ENCODE data around the gene OR52I2. TPM values are rescaled to one million over a fixed set of nuclear protein-coding genes. Genes with fewer than 3 reads are reported as not detected.

The OR52I2 gene
- total RNA-seq, 4 donors from 2014 or later = not detected

DNA sequence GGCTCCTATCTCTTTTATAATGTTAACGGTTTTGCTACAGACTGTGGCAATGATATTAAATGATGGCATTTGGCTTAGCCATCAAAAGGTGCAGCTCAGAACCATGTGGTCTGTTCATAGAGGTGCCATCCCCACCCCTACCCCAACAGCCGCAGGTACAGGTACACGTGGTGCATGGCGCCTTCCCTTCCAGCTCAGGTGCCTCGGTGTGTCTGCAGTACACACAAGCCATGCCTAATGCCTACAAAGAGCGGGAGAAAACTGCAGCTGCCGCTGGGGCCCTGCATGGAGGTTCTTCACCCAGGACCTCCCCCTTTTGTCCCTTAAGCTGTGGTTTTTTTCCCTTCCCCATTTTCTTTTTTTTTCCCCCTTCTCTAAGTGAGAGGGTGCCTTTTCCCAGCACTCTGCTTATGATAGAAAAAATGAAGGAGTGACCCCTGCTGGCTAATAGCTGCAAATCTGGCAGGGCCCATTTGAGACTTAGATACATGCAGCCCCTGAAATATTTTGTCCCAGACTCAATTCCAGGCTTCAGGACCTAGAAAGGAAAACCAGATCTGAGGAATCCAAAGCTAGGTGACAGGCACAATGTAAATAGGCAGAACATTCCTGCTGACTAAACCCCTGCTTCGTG lies 30.1 kb upstream of the OR52I2 start:
- DNase-seq (ENCODE audit: low spot score) = no peak
- ATAC-seq (ENCODE audit: low FRiP score) = no peak
- TF ChIP-seq, protein P1, sequence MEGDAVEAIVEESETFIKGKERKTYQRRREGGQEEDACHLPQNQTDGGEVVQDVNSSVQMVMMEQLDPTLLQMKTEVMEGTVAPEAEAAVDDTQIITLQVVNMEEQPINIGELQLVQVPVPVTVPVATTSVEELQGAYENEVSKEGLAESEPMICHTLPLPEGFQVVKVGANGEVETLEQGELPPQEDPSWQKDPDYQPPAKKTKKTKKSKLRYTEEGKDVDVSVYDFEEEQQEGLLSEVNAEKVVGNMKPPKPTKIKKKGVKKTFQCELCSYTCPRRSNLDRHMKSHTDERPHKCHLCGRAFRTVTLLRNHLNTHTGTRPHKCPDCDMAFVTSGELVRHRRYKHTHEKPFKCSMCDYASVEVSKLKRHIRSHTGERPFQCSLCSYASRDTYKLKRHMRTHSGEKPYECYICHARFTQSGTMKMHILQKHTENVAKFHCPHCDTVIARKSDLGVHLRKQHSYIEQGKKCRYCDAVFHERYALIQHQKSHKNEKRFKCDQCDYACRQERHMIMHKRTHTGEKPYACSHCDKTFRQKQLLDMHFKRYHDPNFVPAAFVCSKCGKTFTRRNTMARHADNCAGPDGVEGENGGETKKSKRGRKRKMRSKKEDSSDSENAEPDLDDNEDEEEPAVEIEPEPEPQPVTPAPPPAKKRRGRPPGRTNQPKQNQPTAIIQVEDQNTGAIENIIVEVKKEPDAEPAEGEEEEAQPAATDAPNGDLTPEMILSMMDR (IDR thresholded peaks at IDR 0.05) = no peak

DNA sequence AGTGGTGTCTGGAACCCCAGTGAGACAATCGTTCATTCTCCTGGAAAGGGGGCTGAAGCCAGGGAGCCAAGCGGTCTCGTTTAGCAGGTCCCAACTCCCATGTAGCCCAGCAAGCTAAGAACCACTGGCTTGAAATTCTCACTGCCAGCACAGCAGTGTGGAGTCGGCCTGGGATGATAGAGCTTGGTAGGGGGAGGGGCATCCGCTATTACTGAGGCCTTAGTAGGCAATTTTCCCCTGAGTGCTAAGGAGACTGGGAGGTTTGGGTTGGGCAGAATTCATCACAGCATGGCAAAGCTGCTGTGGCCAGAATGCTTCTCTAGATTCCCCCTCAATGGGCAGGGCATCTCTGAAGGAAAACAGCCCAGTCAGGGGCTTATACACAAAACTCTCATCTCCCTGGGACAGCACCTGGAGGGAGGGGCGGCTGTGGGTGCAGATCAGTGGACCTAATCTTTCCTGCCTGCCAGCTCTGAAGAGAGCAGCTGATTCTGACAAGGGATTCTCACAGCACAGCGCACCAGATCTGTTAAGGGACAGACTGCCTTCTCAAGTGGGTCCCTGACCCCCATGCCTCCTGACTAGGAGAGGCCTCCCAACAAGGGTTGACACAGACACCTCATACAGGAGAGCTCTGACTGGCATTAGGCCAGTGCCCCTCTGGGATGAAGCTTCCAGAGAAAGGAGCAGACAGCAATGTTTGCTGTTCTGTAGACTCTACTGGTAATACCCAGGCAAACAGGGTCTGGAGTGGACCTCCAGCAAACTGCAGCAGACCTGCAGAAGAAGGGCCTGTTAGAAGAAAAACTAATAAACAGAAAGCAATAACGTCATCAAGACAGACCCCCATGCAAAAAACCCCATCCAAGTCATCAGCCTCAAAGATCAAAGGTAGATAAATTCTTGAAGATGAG lies 21.8 kb upstream of the OR52I2 start:
- ATAC-seq (ENCODE audit: low FRiP score) (no peak), DNase-seq (ENCODE audit: low spot score) (no peak)
- TF ChIP-seq, protein P1 (IDR thresholded peaks at IDR 0.05) = no peak

DNA sequence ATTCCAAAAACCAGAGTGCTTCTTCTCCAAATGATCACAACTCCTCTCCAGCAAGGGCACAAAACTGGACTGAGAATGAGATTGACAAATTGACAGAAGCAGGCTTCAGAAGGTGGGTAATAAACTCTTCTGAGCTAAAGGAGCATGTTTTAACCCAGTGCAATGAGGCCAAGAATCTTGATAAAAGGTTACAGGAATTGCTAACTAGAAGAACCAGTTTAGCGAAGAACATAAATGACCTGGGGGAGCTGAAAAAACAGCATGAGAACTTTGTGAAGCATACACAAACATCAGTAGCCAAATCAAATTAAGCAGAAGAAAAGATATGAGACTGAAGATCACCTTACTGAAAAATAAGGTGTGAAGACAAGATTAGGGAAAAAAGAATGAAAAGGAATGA lies 21.1 kb upstream of the OR52I2 start:
- no peak for DNase-seq (ENCODE audit: low spot score)
- no peak for ATAC-seq (ENCODE audit: low FRiP score)
- TF ChIP-seq, protein P1 (IDR thresholded peaks at IDR 0.05) = no peak

DNA sequence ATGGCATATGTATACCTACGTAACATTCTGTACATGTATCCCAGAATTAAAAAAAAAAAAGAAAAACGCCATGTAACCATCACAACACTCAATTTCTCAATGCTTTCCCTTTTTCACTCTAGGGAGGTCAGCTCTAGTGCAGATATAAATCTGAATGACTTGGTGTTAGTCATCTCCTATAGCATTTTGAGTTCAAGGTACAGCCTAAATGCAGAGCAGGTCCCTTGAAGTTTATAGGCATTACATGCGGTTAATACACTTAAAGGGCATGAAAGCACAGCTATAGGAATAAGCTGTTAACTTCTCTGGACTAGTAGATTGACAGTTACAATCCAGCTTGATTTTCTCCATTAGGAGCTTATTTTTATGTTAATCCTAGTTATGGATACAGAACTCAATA lies 16.2 kb upstream of the OR52I2 start:
- ATAC-seq (ENCODE audit: low FRiP score) (no peak), DNase-seq (ENCODE audit: low spot score) (no peak)
- TF ChIP-seq, protein P1 (IDR thresholded peaks at IDR 0.05) = no peak

DNA sequence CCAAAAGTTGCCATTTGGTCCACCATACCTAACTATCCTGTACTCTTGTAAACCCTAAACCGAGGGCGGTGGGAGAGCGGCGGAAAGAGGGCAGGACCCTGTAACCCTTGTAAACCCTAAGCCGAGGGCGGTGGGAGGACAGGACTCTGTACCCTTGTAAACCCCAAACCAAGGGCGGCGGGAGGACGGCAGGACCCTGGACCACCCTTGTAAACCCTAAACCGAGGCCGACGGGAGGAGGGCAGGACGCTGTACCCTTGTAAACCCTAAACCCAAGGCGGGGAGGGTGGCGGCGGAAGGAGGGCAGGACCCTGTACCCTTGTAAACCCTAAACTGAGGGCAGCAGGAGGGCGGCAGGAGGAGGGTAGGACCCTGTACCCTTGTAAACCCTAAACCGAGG lies 12.5 kb upstream of the OR52I2 start:
- ATAC-seq (ENCODE audit: low FRiP score) (no peak), DNase-seq (ENCODE audit: low spot score) (no peak)
- TF ChIP-seq, protein P1 (IDR thresholded peaks at IDR 0.05) = no peak

DNA sequence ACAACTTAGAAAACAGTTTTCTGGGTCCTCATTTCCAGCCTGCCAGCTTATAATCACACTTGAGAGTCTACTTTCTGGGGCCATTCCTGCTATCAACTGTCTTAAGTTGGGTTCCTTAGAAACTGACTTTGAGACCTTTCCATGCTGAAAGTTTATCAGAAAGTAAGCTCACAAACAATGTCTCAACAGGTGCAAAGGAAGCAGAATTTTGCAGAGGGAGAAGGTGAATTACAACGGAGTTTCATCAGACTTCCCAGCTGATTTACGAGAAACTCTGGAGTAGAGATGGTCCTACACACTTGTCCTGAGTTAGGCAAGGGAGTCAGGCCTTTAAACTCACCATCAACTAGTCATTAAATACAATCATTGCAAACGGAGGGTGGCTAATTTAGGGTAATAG lies 4.7 kb upstream of the OR52I2 start:
- ATAC-seq (ENCODE audit: low FRiP score) = no peak
- TF ChIP-seq, protein P1 (IDR thresholded peaks at IDR 0.05) = no peak
- DNase-seq (ENCODE audit: low spot score) = no peak

Measured in omental fat pad (tissue), 4 donors.